CD14-positive monocyte (primary cell): ENCODE data around the gene PRKCQ. TPM values are rescaled to one million over a fixed set of nuclear protein-coding genes. Genes with fewer than 3 reads are reported as not detected.

Source experiments
- DNase-seq, 3 donors: peaks; one replicate each; pipeline ENCODE4 v3.0.0-alpha.2; 2011 to 2022
- H2AFZ ChIP-seq: 2 replicates; pipeline ENCODE4 v1.6.0; 2012; ENCODE audit warnings: mild to moderate bottlenecking, low read depth, low read length, inconsistent platforms; ENCODE audit not compliant: insufficient read depth, poor library complexity, severe bottlenecking
- H3K27ac ChIP-seq, 2 donors: 1 replicate in 1 of 2; 2 replicates in 1 of 2; pipeline ENCODE4 v1.5.1; 2012 to 2013; ENCODE audit warnings: low read length in 2 of 2, control low read depth in 1 of 2, inconsistent platforms in 1 of 2, low read depth in 1 of 2, mild to moderate bottlenecking in 1 of 2
- H3K27me3 ChIP-seq, 2 donors: one replicate each; pipeline versions ENCODE4 v1.6.0 to v1.6.1; 2011 to 2013; ENCODE audit warnings: low read length in 2 of 2; ENCODE audit not compliant: control insufficient read depth in 2 of 2, insufficient read depth in 2 of 2
- H3K36me3 ChIP-seq, 2 donors: replicated peaks in 1 of 2; 1 replicate in 1 of 2; 2 replicates in 1 of 2; pipeline versions ENCODE4 v1.5.1 to v1.6.1; 2012 to 2013; ENCODE audit warnings: low read length in 2 of 2, control low read depth in 1 of 2, inconsistent platforms in 1 of 2, mild to moderate bottlenecking in 1 of 2; ENCODE audit not compliant: insufficient read depth in 2 of 2, control insufficient read depth in 1 of 2
- H3K4me1 ChIP-seq, 2 donors: 1 replicate in 1 of 2; 2 replicates in 1 of 2; pipeline versions ENCODE4 v1.5.1 to v1.6.1; 2012 to 2013; ENCODE audit warnings: low read length in 2 of 2, control low read depth in 1 of 2, inconsistent platforms in 1 of 2, mild to moderate bottlenecking in 1 of 2, moderate library complexity in 1 of 2; ENCODE audit not compliant: insufficient read depth in 2 of 2, control insufficient read depth in 1 of 2
- H3K4me2 ChIP-seq: replicated peaks from 2 replicates; pipeline ENCODE3; 2012; ENCODE audit warnings: low read length, moderate library complexity, mild to moderate bottlenecking; ENCODE audit not compliant: poor library complexity, severe bottlenecking; ENCODE audit errors: extremely low read depth
- H3K4me3 ChIP-seq, 3 experiments: fragments of 200-600 bp in 1 of 3; sonication (generic) in 1 of 3; replicated peaks in 1 of 3; 1 replicate in 2 of 3; 2 replicates in 1 of 3; pipeline ENCODE4 v1.5.1; 2011 to 2013; ENCODE audit warnings: low read length in 3 of 3, mild to moderate bottlenecking in 3 of 3, control low read depth in 2 of 3, low read depth in 2 of 3, inconsistent platforms in 1 of 3, moderate library complexity in 1 of 3
- H3K79me2 ChIP-seq: 2 replicates; pipeline ENCODE4 v1.6.0; 2012; ENCODE audit warnings: mild to moderate bottlenecking, control low read depth, inconsistent platforms, low read length, moderate library complexity; ENCODE audit not compliant: insufficient read depth
- H3K9ac ChIP-seq: 2 replicates; pipeline ENCODE4 v1.6.0; 2017; ENCODE audit warnings: low read length, mild to moderate bottlenecking; ENCODE audit not compliant: insufficient read depth, poor library complexity, severe bottlenecking
- H3K9me3 ChIP-seq, 2 donors: replicated peaks in 1 of 2; 1 replicate in 1 of 2; 2 replicates in 1 of 2; pipeline versions ENCODE4 v1.5.1 to v1.6.1; 2012 to 2013; ENCODE audit warnings: low read length in 2 of 2, control low read depth in 1 of 2; ENCODE audit not compliant: control insufficient read depth in 1 of 2, insufficient read depth in 1 of 2
- H4K20me1 ChIP-seq: 2 replicates; pipeline ENCODE4 v1.6.0; 2012; ENCODE audit warnings: mild to moderate bottlenecking, low read length, control low read depth, moderate library complexity; ENCODE audit not compliant: insufficient read depth
- H3K27ac Mint-ChIP-seq, 7 donors: one replicate each; pipeline ENCODE4 v1.8.0; 2020; ENCODE audit warnings: mild to moderate bottlenecking in 7 of 7, mixed read lengths in 7 of 7, moderate library complexity in 6 of 7, inconsistent platforms in 2 of 7
- H3K27me3 Mint-ChIP-seq, 3 donors: one replicate each; pipeline ENCODE4 v1.8.0; 2021 to 2022; ENCODE audit warnings: low read depth in 3 of 3, mild to moderate bottlenecking in 3 of 3, mixed read lengths in 3 of 3, moderate library complexity in 3 of 3, inconsistent platforms in 1 of 3
- H3K36me3 Mint-ChIP-seq, 2 donors: one replicate each; pipeline ENCODE4 v1.8.0; 2020; ENCODE audit warnings: mixed read lengths in 2 of 2, inconsistent platforms in 1 of 2, mild to moderate bottlenecking in 1 of 2
- H3K4me1 Mint-ChIP-seq: one replicate; pipeline ENCODE4 v1.8.0; 2020; ENCODE audit warnings: mild to moderate bottlenecking, mixed read lengths
- H3K4me3 Mint-ChIP-seq, 2 donors: one replicate each; pipeline ENCODE4 v1.8.0; 2020; ENCODE audit warnings: mild to moderate bottlenecking in 2 of 2, mixed read lengths in 2 of 2, moderate library complexity in 1 of 2
- H3K9me3 Mint-ChIP-seq, 7 donors: one replicate each; pipeline ENCODE4 v1.8.0; 2020 to 2022; ENCODE audit warnings: mixed read lengths in 7 of 7, mild to moderate bottlenecking in 6 of 7, moderate library complexity in 6 of 7, inconsistent platforms in 2 of 7
- CTCF ChIP-seq: fragments of 200-600 bp; IDR thresholded peaks from one replicate; pipeline ENCODE4 v1.8.0; 2022; ENCODE audit warnings: antibody characterized with exemption, mild to moderate bottlenecking
- WGBS: methylation state at CpG from one replicate; pipeline ENCODE4 v1.1.5; 2013; ENCODE audit warnings: missing lambda C conversion rate; ENCODE audit not compliant: insufficient coverage; 5-methylcytosine and 5-hydroxymethylcytosine counted together
- intact Hi-C, 2 donors: fragments of 100-400 bp; cut with micrococcal nuclease; formaldehyde crosslinking; loops; one replicate each; pipeline versions ENCODE4 v1.15.0 to v1.15.1; 2023
- polyA plus RNA-seq, 3 donors: library from polyadenylated mRNA; depleted of rRNA in 1 of 3; unstranded in 2 of 3; stranded (reverse) in 1 of 3; fragments of 300-500 nt in 2 of 3; fragments of >200 nt in 1 of 3; fragmentation: Illumina TruSeq in 2 of 3; gene quantifications; 1 replicate in 2 of 3; 2 replicates in 1 of 3; pipeline ENCODE4 v1.2.3, GENCODE V29; 2012 to 2021

Gene PRKCQ
- polyA plus RNA-seq, 3 donors, result 0.01 to 0.29 (median 0.09) TPM

DNA sequence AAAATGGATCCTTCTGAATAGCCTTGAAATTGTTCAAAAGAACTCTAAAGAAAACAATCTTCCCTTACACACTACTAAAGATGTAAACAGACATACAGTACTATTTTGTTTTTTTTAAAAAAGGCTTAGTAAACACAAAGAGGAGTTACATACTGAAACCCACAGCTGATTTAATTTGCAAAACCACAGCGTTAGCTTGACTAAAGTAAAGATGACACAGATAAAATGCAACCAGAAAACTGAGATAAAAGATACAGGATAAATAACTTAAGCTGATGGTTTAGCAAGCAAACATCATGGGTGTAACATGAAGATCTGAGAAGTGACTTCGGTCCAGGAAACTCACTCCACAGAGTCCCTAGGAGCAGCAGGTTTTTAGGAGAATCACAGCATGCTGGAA is 21.8 kb downstream of the PRKCQ start:
- no peak overlapping the region for H3K4me3 Mint-ChIP-seq
- no peaks in the 10 kb centered on the region for H3K36me3 ChIP-seq
- H3K27me3 ChIP-seq, result no peaks in the 10 kb centered on the region
- H3K79me2 ChIP-seq, result no peaks in the 10 kb centered on the region
- no peak overlapping the region for H3K9ac ChIP-seq
- peak overlapping the region in 1 of 7 donors; percentile 35 for H3K27ac Mint-ChIP-seq
- intact Hi-C loops, result no loop called here
- peaks cover 1 to 6% (median 2%) of the 10 kb centered on the region in 3 donors for H3K27me3 Mint-ChIP-seq
- H3K9me3 Mint-ChIP-seq, result no peaks in the 10 kb centered on the region
- no peaks in the 10 kb centered on the region for H3K36me3 Mint-ChIP-seq
- no peaks in the 10 kb centered on the region for H4K20me1 ChIP-seq
- H3K4me2 ChIP-seq, result no peak overlapping the region
- H3K27ac ChIP-seq, result no peak overlapping the region
- TF ChIP-seq CTCF, result no peak
- H3K4me1 Mint-ChIP-seq, result peaks cover 50% of the 10 kb centered on the region
- no peak for DNase-seq
- H3K4me3 ChIP-seq, result no peak overlapping the region
- H3K4me1 ChIP-seq, result peaks cover 29 to 34% of the 10 kb centered on the region in 2 donors
- WGBS, result 100% methylated on average over 1 of the region's 2 CpGs
- no peaks in the 10 kb centered on the region for H3K9me3 ChIP-seq
- H2AFZ ChIP-seq, result no peak overlapping the region

GRCh38 chr10:6553937-6554336 is 26.1 kb downstream of the PRKCQ start:
- TF ChIP-seq CTCF, result no peak
- Histone ChIP-seq H3K9me3 (no peaks in the 10 kb centered on the region), H3K27ac (no peak overlapping the region), H3K4me3 (no peak overlapping the region), H4K20me1 (no peaks in the 10 kb centered on the region), H3K4me1 (peaks cover 11 to 16% of the 10 kb centered on the region in 2 donors), H3K9ac (no peak overlapping the region), H2AFZ (peak overlapping the region; percentile 25), H3K36me3 (no peaks in the 10 kb centered on the region), H3K79me2 (no peaks in the 10 kb centered on the region), H3K27me3 (no peaks in the 10 kb centered on the region), H3K4me2 (no peak overlapping the region)
- intact Hi-C loops, result no loop called here
- Mint-ChIP-seq H3K4me3 (peak overlapping the region in 1 of 2 donors; percentile 0), H3K36me3 (no peaks in the 10 kb centered on the region), H3K4me1 (peaks cover 31% of the 10 kb centered on the region), H3K27ac (peak overlapping the region in 2 of 7 donors; percentile 9 to 43), H3K27me3 (peaks cover 1 to 6% (median 2%) of the 10 kb centered on the region in 3 donors), H3K9me3 (no peaks in the 10 kb centered on the region)
- no peak for DNase-seq
- WGBS, result 21% methylated on average over 5 of the region's 7 CpGs
